ENCODE data around the gene PPM1H.

GRCh38 chr12:62649412-62650138 is 285.4 kb downstream of the PPM1H start:
- TF ChIP-seq CTCF (IDR thresholded peaks at IDR 0.05; ENCODE audit: low read depth, low read length) (no peak), POLR2A (IDR thresholded peaks at IDR 0.05; ENCODE audit: extremely low read depth, insufficient read length) (no peak)
